ENCODE measurements around the gene RAD18.

RAD18 gene

DNA sequence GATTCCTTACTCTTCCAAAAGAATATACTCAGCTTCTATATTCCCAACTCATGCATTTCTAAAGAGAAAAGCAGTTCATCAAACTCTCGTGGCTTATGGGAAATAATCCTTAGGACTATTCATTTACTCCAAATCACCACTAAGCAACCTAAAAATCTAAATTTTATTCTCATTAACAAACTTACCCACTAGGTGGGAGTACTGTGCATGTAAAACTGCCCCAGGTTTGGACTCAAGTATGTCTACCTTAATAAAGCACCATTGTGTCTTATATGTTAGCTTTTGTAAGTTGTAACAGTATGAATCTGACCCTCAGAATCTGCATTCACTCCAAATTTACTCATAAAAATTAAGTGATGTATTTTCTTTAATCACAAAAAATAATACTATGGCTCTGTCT lies 25.3 kb downstream of the RAD18 start:
- Mint-ChIP-seq H3K4me3 (no peak overlapping the region), H3K36me3 (ENCODE audit: insufficient read depth) (peaks cover 9% of the 10 kb centered on the region), H3K9me3 (peaks cover 0 to 4% of the 10 kb centered on the region in 2 donors), H3K4me1 (ENCODE audit: low read depth in 2 of 2) (no peaks in the 10 kb centered on the region), H3K27ac (peak overlapping the region in 1 of 2 donors; percentile 64), H3K27me3 (no peaks in the 10 kb centered on the region)
- DNase-seq (no peak), ATAC-seq (replicated peaks) (no peak)

DNA sequence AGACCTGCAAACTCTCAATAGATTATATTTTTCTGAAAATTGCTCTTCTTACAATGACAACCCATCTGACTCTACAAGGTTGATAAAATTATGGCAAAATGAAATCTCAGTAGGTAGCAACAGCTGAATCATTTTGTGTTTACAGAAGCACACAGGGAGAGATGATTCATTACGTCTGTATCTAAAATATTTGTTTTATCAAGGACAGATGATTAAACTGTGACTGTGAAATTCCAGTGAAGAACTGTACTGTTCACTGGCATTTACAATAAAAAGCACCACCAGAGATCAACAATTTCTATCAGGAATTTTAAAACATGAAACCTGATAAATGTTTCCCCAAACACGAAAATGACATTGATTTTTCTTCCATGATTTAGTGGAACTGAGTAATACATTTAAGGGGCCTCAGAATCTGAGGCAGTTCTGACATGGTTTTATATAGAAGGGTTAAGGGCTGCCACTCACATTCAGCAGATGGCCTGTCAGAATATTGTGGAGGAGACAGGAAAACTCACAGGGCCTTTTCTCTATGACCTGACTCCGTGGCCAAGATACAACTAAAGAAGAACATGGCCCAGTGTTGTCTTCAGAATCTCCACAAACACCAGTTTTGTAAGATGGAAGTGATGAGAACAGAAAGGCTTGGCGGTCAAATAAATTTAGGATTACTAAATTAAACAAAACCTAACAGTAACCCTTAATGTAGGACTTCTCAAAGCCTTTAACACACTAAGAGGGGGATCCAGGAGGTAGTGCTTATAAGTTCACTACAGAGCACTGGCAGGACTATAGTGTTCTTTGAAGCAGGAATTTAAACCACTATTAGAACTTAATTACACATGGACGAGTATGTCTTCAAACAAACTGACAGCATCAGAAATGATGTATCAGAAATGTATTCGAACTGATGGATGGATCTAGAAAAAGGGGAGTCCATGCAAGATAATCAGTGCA lies 25.9 kb downstream of the RAD18 start:
- no peaks in the 10 kb centered on the region for H3K27me3 Mint-ChIP-seq
- H3K27ac Mint-ChIP-seq: peak overlapping the region in 1 of 2 donors; percentile 42
- H3K4me3 Mint-ChIP-seq: no peak overlapping the region
- no peaks in the 10 kb centered on the region for H3K4me1 Mint-ChIP-seq (ENCODE audit: low read depth in 2 of 2)
- DNase-seq (no peak), ATAC-seq (replicated peaks) (no peak)
- no peaks in the 10 kb centered on the region for H3K9me3 Mint-ChIP-seq
- H3K36me3 Mint-ChIP-seq (ENCODE audit: insufficient read depth): peaks cover 6% of the 10 kb centered on the region

DNA sequence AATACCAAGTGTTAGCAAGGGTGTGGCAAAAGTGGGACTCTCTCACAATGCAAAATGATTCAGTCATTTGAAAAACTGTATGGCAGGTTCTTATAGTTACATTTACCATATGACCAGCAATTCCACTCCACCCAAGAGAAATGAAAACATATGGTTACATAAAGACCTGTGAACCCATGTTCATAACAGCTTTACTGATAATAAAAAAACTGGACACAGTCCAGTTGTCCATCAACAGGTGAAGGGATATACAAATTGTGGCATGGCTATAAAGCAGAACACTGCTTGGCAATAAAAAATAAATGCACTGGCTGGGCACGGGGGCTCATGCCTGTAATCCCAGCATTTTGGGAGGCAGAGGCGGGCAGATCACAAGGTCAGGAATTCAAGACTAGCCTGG lies 30.8 kb downstream of the RAD18 start:
- ATAC-seq (replicated peaks) (no peak), DNase-seq (no peak)
- Mint-ChIP-seq H3K4me3 (no peak overlapping the region), H3K36me3 (ENCODE audit: insufficient read depth) (no peaks in the 10 kb centered on the region), H3K27ac (peak overlapping the region in 1 of 2 donors; percentile 44), H3K4me1 (ENCODE audit: low read depth in 2 of 2) (peaks cover 0 to 2% of the 10 kb centered on the region in 2 donors), H3K9me3 (no peaks in the 10 kb centered on the region), H3K27me3 (no peaks in the 10 kb centered on the region)

DNA sequence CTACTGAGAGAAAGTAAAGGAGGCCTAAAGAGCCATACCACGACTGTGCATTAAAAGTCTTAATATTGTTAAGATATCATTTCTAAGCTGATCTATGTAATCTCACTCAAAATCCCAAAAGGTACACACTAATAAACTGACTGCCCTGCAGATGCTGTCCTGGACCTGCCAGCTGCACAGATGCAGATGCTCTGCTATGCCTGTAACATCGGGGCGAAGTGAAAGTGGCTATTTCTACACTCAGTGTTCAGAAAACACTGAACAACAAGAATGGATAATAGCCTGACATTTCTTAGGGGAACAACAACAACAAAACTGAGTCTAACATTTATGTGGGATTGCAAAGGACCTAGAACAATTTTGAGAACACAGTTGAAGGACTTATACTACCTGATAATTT lies 31.9 kb downstream of the RAD18 start:
- no peak overlapping the region for H3K27ac Mint-ChIP-seq
- H3K4me1 Mint-ChIP-seq (ENCODE audit: low read depth in 2 of 2): peaks cover 0 to 2% of the 10 kb centered on the region in 2 donors
- no peaks in the 10 kb centered on the region for H3K36me3 Mint-ChIP-seq (ENCODE audit: insufficient read depth)
- no peak overlapping the region for H3K4me3 Mint-ChIP-seq
- DNase-seq: no peak
- no peak for ATAC-seq (replicated peaks)
- H3K9me3 Mint-ChIP-seq: no peaks in the 10 kb centered on the region
- no peaks in the 10 kb centered on the region for H3K27me3 Mint-ChIP-seq

DNA sequence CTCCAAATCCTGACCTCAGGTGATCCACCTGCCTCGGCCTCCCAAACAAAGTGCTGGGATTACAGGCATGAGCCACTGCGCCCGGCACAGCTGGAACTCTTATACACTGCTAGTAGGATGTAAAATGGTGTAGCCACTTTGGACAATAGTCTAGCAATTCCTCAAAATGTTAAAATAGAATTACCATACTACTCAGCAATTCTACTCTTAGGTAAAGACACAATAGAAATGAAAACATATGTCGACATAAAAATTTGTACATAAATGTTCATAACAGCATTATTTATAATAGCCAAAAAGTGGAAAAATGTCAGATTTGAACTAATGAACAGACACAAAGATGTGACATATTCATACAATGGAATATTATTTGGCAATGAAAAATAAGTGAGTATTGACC lies 33.4 kb downstream of the RAD18 start:
- ATAC-seq (replicated peaks): no peak

DNA sequence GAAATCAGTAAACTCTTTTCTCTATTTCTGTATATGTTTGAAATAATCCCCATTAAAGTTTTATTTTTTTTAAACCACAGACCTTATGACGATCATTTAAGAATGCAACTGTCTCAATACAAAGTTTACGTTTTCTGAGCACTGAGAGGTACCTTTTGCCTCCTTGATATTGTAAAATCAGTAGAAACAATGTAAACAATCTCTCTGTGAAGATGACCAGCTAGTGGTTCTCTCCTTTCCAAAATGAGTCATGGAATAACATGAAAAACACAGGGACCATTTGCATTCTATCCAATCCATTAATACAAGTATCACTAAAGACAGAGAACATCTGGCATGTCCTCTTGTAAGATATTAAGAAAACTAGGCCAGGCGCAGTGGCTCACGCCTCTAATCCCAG lies 48.8 kb downstream of the RAD18 start:
- H3K4me3 Mint-ChIP-seq: no peak overlapping the region
- no peak for DNase-seq
- no peak overlapping the region for H3K27ac Mint-ChIP-seq
- peaks cover 10% of the 10 kb centered on the region for H3K36me3 Mint-ChIP-seq (ENCODE audit: insufficient read depth)
- H3K4me1 Mint-ChIP-seq (ENCODE audit: low read depth in 2 of 2): no peaks in the 10 kb centered on the region
- no peaks in the 10 kb centered on the region for H3K9me3 Mint-ChIP-seq
- no peaks in the 10 kb centered on the region for H3K27me3 Mint-ChIP-seq
- no peak for ATAC-seq (replicated peaks)

More for the DNA sequence above, 33.4 kb downstream of the RAD18 start:
- Mint-ChIP-seq H3K36me3 (ENCODE audit: insufficient read depth) (no peaks in the 10 kb centered on the region), H3K9me3 (no peaks in the 10 kb centered on the region), H3K27ac (no peak overlapping the region), H3K4me3 (no peak overlapping the region), H3K4me1 (ENCODE audit: low read depth in 2 of 2) (peaks cover 0 to 2% of the 10 kb centered on the region in 2 donors), H3K27me3 (no peaks in the 10 kb centered on the region)
- no peak for DNase-seq

DNA sequence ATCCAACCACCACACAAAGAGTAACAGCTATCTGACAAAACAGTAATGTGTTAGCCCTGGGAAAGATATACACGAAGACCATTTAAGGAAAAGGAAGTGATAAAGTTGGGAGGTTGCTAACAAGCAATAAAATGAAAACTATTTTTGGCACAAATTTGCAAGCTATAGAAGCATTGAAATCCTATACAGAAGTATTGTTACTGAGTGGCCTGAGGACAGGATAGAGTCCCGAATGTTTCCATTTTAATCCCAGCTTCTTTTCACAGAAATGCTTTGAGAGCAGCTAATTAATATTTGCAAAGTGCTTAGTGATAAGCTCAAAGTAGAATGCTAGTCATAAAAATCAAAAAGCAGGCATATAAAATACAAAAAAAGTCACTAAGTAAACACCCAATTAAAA lies 51.5 kb downstream of the RAD18 start:
- no peak overlapping the region for H3K4me3 Mint-ChIP-seq

DNA sequence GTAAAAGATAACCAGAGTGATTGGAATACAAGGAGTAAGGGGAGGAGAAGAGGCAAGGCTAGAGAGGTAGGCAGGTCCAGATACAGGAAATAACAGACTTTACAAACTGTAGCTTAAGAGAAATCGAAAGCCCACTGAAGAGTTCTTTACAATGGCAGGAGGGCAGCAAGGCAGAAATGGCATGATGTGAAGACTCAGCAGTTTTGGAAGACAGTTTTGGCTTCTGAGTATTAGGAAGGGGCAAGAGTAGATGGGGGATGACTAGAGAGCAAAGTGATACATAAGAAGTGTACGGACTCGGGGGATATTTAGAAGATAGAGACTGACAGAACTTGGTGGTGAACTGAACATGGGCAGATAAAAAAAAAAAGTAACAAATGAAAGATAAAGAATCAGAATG lies 54.1 kb downstream of the RAD18 start:
- H3K9me3 Mint-ChIP-seq: no peaks in the 10 kb centered on the region
- ATAC-seq (replicated peaks): no peak
- no peak overlapping the region for H3K27ac Mint-ChIP-seq
- no peak overlapping the region for H3K4me3 Mint-ChIP-seq
- no peak for DNase-seq
- no peaks in the 10 kb centered on the region for H3K4me1 Mint-ChIP-seq (ENCODE audit: low read depth in 2 of 2)
- no peaks in the 10 kb centered on the region for H3K27me3 Mint-ChIP-seq
- H3K36me3 Mint-ChIP-seq (ENCODE audit: insufficient read depth): peaks cover 7% of the 10 kb centered on the region

More for the DNA sequence above, 51.5 kb downstream of the RAD18 start:
- no peaks in the 10 kb centered on the region for H3K9me3 Mint-ChIP-seq
- H3K27me3 Mint-ChIP-seq: no peaks in the 10 kb centered on the region
- H3K36me3 Mint-ChIP-seq (ENCODE audit: insufficient read depth): peaks cover 7% of the 10 kb centered on the region
- ATAC-seq (replicated peaks) (no peak), DNase-seq (no peak)
- no peaks in the 10 kb centered on the region for H3K4me1 Mint-ChIP-seq (ENCODE audit: low read depth in 2 of 2)
- peak overlapping the region in 1 of 2 donors; percentile 74 for H3K27ac Mint-ChIP-seq

DNA sequence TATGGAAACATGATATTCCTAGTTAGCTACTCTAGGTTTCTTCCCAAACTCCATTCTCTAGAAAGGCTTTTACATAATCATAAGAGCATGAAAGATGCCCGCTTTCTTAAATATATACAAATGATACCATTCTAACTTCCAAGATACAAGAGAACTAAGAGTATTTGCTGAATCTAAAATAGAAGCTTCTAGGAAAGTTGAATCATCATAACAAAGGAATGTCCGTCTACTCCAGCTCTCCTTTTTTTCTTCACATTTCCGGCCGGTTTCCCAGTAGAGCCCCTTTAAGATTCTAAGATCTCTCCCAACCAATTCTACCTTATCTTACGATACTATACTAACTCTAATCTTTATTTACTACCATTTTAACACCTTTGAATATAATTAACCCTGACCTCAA lies 60.1 kb downstream of the RAD18 start:
- Mint-ChIP-seq H3K27me3 (no peaks in the 10 kb centered on the region), H3K9me3 (no peaks in the 10 kb centered on the region), H3K36me3 (ENCODE audit: insufficient read depth) (no peaks in the 10 kb centered on the region), H3K4me1 (ENCODE audit: low read depth in 2 of 2) (no peaks in the 10 kb centered on the region), H3K4me3 (no peak overlapping the region), H3K27ac (no peak overlapping the region)
- no peak for DNase-seq
- no peak for ATAC-seq (replicated peaks)

DNA sequence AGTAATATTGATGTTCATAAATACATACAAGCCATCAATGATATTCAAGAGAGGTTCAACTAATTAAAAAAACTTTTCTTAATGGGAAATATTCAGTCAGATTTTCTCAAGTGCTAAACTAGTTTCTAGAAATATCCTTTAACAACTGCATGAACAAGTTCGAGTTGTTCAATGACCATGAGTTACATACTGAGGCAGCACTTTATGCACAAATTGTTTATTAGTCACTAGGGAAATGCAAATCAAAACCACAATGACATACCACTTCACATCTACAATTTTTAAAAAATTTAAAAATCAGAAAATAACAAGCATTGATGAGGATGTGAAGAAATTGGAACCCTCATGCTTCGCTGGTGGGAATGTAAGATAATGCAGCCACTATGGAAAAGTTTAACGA lies 62.4 kb downstream of the RAD18 start:
- H3K27me3 Mint-ChIP-seq: no peaks in the 10 kb centered on the region
- ATAC-seq (replicated peaks) (no peak), DNase-seq (no peak)
- peaks cover 6% of the 10 kb centered on the region for H3K36me3 Mint-ChIP-seq (ENCODE audit: insufficient read depth)
- H3K27ac Mint-ChIP-seq: no peak overlapping the region
- no peak overlapping the region for H3K4me3 Mint-ChIP-seq
- H3K9me3 Mint-ChIP-seq: no peaks in the 10 kb centered on the region
- no peaks in the 10 kb centered on the region for H3K4me1 Mint-ChIP-seq (ENCODE audit: low read depth in 2 of 2)

DNA sequence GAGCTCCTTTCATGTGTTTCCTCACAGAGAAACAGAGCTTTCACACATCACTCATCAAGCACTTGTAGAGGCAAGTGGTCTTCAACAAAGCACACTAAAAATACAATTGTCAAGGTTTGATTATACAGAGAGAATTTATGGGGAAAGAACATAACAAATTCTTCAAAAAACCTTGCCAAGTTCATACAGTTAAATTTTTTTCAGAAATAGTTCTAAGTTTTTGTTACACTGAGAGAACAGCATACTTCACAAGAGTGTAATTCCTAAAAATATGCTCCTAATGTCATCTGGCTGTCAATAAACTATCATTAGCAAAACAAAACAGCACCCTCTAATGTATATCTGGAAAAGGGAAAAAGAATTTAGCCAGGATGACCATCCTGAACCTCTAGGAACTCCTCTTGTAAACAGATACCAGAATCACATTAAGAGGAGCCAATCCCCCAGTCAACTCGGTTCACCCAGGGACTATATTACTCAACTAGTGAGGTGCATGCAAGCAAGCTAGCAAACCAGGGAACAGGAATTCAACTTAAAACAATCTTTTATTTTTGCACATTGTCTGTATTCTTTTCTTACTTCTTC lies 63.3 kb downstream of the RAD18 start:
- H3K36me3 Mint-ChIP-seq (ENCODE audit: insufficient read depth): peaks cover 8% of the 10 kb centered on the region
- DNase-seq (no peak), ATAC-seq (replicated peaks) (no peak)
- no peak overlapping the region for H3K4me3 Mint-ChIP-seq
- H3K4me1 Mint-ChIP-seq (ENCODE audit: low read depth in 2 of 2): no peaks in the 10 kb centered on the region
- H3K27ac Mint-ChIP-seq: no peak overlapping the region
- no peaks in the 10 kb centered on the region for H3K9me3 Mint-ChIP-seq
- H3K27me3 Mint-ChIP-seq: no peaks in the 10 kb centered on the region

DNA sequence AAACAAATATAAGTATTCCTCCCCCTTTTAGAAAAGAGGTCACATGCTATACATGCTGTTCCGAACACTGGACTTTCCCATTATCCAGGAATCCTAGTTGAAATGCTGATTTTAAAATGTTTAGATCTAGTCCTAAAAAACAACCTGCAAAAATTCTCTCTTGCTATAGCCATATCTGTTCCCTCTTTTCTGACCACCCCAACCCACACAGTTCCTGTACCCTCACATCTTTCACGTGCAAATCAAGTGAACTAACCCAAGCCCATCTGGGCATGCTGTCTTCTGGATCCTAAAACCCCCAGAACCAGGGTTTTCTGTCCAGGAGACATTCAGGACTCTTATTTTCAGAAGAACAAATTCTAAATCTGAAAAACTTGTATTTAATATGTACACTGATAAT lies 67.4 kb downstream of the RAD18 start:
- Mint-ChIP-seq H3K9me3 (no peaks in the 10 kb centered on the region), H3K27ac (no peak overlapping the region), H3K4me1 (ENCODE audit: low read depth in 2 of 2) (no peaks in the 10 kb centered on the region)

DNA sequence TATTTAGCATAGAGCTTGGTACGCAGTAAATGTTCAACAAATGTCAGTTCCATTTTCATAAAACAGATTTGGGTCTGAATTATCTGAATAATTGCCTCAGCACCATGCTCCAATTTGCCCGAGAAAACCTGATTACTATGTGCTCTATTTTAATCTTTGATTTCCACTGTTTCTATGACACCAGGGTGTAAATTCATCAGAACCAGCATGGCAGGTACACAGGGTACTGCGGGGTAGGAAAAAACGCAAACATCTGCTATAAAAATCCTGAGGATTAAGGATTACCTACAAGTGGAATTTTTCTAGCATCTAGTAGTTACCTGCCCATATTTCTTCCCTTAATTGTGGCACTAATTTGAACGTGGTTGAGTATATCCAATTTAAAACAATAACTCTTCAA lies 70.3 kb downstream of the RAD18 start:
- H3K4me1 Mint-ChIP-seq (ENCODE audit: low read depth in 2 of 2): no peaks in the 10 kb centered on the region
- no peaks in the 10 kb centered on the region for H3K27me3 Mint-ChIP-seq
- DNase-seq (no peak), ATAC-seq (replicated peaks) (no peak)
- H3K27ac Mint-ChIP-seq: no peak overlapping the region
- H3K9me3 Mint-ChIP-seq: no peaks in the 10 kb centered on the region
- peaks cover 10% of the 10 kb centered on the region for H3K36me3 Mint-ChIP-seq (ENCODE audit: insufficient read depth)
- no peak overlapping the region for H3K4me3 Mint-ChIP-seq

More for the DNA sequence above, 67.4 kb downstream of the RAD18 start:
- Mint-ChIP-seq H3K4me3 (no peak overlapping the region), H3K27me3 (no peaks in the 10 kb centered on the region), H3K36me3 (ENCODE audit: insufficient read depth) (peaks cover 8% of the 10 kb centered on the region)
- ATAC-seq (replicated peaks): no peak
- DNase-seq: no peak

DNA sequence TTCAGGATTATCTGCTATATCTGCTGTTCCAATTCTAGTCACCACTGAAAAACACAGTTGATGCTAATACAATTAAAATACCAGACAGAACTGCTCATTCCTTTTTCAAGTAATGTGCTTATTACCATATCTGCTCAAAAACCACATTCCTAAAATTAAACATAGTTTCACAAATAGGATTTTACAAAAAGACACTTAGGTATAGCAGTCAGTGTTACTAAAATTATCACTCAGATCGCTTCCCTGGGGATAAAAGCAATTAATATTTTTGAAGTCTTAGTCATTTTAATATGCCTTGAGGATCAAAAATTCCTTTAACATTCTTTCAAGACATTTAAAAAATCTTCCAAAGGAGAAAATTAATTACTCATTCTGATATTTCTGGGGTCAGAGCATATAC lies 71.5 kb downstream of the RAD18 start:
- H3K36me3 Mint-ChIP-seq (ENCODE audit: insufficient read depth): peaks cover 10% of the 10 kb centered on the region
- no peak overlapping the region for H3K27ac Mint-ChIP-seq
- DNase-seq (no peak), ATAC-seq (replicated peaks) (no peak)
- no peaks in the 10 kb centered on the region for H3K4me1 Mint-ChIP-seq (ENCODE audit: low read depth in 2 of 2)
- H3K4me3 Mint-ChIP-seq: no peak overlapping the region
- no peaks in the 10 kb centered on the region for H3K9me3 Mint-ChIP-seq
- H3K27me3 Mint-ChIP-seq: no peaks in the 10 kb centered on the region
